ENCODE data around the gene GCAT. TPM values are rescaled to one million over a fixed set of nuclear protein-coding genes. Genes with fewer than 3 reads are reported as not detected.

Gene GCAT
- total and polyA plus RNA-seq, 9 of the 15 experiments (the other 6 are each of a cell fraction or from before 2014, with no cell fraction given) = 1.9 to 69.9 (median 26.4) TPM

DNA sequence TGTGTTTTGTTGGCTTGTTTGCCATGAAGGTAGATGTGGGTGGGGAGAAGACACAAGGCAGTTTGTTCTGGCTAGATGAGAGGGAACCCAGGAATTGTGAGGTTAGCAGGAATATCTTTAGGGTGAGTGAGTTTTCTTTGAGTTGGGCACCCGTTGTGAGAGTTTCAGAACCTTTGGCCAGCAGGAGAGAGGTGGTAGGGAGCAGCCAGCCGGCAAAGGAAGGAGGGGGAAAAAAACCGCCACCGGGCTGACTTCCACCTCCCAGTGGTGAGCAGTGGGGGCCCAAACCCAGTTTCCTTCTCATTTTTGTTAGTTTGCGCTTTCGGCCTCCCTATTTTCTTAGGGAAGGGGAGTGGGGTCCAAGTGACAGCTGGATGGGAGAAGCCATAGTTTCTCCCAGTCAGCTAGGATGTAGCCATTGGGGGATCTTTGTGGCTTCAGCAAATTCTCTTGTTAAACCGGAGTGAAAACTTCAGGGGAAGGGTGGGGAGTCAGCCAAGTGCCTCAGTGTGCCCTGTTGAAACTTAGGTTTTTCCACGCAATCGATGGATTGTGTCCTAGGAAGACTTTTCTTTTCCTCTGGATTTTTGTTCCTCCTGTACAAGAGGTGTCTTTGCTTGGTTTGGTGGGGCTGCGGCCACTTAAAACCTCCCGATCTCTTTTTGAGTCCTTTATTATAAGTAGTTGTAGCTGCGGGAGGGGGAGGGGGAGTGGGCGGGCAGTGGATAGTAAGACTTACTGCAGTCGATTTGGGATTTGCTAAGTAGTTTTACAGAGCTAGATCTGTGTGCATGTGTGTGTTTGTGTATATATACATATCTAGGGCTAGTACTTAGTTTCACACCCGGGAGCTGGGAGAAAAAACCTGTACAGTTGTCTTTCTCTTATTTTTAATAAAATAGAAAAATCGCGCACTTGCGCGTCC is 1.1 kb upstream of the GCAT start (continued):
- TF ChIP-seq, protein P1, sequence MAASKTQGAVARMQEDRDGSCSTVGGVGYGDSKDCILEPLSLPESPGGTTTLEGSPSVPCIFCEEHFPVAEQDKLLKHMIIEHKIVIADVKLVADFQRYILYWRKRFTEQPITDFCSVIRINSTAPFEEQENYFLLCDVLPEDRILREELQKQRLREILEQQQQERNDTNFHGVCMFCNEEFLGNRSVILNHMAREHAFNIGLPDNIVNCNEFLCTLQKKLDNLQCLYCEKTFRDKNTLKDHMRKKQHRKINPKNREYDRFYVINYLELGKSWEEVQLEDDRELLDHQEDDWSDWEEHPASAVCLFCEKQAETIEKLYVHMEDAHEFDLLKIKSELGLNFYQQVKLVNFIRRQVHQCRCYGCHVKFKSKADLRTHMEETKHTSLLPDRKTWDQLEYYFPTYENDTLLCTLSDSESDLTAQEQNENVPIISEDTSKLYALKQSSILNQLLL (CRISPR knock-in tag; IDR thresholded peaks at IDR 0.05; ENCODE audit: borderline replicate concordance) = no peak
- TF ChIP-seq KAT7 (CRISPR knock-in tag; IDR thresholded peaks at IDR 0.05; ENCODE audit: borderline replicate concordance) (no peak), TFAM (CRISPR knock-in tag; conservative IDR thresholded peaks at IDR 0.05) (no peak), ZNF121 (CRISPR knock-in tag; conservative IDR thresholded peaks at IDR 0.05) (no peak), ZFX (CRISPR knock-in tag; IDR thresholded peaks at IDR 0.05) (no peak), POLR2AphosphoS2 (IDR thresholded peaks at IDR 0.05; ENCODE audit: low read length) (no peak), RBM14 (IDR thresholded peaks at IDR 0.05; ENCODE audit: borderline replicate concordance, insufficient read depth, low read depth, low read length) (no peak), FOXK1 (CRISPR knock-in tag; IDR thresholded peaks at IDR 0.05; ENCODE audit: borderline replicate concordance) (no peak)
- TF ChIP-seq, protein P2, sequence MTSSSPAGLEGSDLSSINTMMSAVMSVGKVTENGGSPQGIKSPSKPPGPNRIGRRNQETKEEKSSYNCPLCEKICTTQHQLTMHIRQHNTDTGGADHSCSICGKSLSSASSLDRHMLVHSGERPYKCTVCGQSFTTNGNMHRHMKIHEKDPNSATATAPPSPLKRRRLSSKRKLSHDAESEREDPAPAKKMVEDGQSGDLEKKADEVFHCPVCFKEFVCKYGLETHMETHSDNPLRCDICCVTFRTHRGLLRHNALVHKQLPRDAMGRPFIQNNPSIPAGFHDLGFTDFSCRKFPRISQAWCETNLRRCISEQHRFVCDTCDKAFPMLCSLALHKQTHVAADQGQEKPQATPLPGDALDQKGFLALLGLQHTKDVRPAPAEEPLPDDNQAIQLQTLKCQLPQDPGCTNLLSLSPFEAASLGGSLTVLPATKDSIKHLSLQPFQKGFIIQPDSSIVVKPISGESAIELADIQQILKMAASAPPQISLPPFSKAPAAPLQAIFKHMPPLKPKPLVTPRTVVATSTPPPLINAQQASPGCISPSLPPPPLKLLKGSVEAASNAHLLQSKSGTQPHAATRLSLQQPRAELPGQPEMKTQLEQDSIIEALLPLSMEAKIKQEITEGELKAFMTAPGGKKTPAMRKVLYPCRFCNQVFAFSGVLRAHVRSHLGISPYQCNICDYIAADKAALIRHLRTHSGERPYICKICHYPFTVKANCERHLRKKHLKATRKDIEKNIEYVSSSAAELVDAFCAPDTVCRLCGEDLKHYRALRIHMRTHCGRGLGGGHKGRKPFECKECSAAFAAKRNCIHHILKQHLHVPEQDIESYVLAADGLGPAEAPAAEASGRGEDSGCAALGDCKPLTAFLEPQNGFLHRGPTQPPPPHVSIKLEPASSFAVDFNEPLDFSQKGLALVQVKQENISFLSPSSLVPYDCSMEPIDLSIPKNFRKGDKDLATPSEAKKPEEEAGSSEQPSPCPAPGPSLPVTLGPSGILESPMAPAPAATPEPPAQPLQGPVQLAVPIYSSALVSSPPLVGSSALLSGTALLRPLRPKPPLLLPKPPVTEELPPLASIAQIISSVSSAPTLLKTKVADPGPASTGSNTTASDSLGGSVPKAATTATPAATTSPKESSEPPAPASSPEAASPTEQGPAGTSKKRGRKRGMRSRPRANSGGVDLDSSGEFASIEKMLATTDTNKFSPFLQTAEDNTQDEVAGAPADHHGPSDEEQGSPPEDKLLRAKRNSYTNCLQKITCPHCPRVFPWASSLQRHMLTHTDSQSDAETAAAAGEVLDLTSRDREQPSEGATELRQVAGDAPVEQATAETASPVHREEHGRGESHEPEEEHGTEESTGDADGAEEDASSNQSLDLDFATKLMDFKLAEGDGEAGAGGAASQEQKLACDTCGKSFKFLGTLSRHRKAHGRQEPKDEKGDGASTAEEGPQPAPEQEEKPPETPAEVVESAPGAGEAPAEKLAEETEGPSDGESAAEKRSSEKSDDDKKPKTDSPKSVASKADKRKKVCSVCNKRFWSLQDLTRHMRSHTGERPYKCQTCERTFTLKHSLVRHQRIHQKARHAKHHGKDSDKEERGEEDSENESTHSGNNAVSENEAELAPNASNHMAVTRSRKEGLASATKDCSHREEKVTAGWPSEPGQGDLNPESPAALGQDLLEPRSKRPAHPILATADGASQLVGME (CRISPR knock-in tag; IDR thresholded peaks at IDR 0.05) = no peak
- TF ChIP-seq, protein P3, sequence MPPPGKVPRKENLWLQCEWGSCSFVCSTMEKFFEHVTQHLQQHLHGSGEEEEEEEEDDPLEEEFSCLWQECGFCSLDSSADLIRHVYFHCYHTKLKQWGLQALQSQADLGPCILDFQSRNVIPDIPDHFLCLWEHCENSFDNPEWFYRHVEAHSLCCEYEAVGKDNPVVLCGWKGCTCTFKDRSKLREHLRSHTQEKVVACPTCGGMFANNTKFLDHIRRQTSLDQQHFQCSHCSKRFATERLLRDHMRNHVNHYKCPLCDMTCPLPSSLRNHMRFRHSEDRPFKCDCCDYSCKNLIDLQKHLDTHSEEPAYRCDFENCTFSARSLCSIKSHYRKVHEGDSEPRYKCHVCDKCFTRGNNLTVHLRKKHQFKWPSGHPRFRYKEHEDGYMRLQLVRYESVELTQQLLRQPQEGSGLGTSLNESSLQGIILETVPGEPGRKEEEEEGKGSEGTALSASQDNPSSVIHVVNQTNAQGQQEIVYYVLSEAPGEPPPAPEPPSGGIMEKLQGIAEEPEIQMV (tag; conservative IDR thresholded peaks at IDR 0.05; ENCODE audit: low read depth) = no peak
- TF ChIP-seq, protein P4, sequence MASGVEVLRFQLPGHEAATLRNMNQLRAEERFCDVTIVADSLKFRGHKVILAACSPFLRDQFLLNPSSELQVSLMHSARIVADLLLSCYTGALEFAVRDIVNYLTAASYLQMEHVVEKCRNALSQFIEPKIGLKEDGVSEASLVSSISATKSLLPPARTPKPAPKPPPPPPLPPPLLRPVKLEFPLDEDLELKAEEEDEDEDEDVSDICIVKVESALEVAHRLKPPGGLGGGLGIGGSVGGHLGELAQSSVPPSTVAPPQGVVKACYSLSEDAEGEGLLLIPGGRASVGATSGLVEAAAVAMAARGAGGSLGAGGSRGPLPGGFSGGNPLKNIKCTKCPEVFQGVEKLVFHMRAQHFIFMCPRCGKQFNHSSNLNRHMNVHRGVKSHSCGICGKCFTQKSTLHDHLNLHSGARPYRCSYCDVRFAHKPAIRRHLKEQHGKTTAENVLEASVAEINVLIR (CRISPR knock-in tag; IDR thresholded peaks at IDR 0.05) = no peak
- TF ChIP-seq, protein P5, sequence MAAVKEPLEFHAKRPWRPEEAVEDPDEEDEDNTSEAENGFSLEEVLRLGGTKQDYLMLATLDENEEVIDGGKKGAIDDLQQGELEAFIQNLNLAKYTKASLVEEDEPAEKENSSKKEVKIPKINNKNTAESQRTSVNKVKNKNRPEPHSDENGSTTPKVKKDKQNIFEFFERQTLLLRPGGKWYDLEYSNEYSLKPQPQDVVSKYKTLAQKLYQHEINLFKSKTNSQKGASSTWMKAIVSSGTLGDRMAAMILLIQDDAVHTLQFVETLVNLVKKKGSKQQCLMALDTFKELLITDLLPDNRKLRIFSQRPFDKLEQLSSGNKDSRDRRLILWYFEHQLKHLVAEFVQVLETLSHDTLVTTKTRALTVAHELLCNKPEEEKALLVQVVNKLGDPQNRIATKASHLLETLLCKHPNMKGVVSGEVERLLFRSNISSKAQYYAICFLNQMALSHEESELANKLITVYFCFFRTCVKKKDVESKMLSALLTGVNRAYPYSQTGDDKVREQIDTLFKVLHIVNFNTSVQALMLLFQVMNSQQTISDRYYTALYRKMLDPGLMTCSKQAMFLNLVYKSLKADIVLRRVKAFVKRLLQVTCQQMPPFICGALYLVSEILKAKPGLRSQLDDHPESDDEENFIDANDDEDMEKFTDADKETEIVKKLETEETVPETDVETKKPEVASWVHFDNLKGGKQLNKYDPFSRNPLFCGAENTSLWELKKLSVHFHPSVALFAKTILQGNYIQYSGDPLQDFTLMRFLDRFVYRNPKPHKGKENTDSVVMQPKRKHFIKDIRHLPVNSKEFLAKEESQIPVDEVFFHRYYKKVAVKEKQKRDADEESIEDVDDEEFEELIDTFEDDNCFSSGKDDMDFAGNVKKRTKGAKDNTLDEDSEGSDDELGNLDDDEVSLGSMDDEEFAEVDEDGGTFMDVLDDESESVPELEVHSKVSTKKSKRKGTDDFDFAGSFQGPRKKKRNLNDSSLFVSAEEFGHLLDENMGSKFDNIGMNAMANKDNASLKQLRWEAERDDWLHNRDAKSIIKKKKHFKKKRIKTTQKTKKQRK (IDR thresholded peaks at IDR 0.05; ENCODE audit: borderline replicate concordance, low read depth, low read length) = no peak
